Activated CD8-positive, alpha-beta memory T cell treated with anti-CD3 and anti-CD28 coated beads, Interleukin-2, amount 10 ng/mL, durations not matched to agents 7 days and 5 days (primary cell): ENCODE results near the gene SYNPO2L. TPM values are rescaled to one million over a fixed set of nuclear protein-coding genes. Genes with fewer than 3 reads are reported as not detected.
"Not testable (repeated sequence)": the region's sequence is repeated elsewhere in the genome, so short reads cannot be mapped to it uniquely, and the experiment has no call there.

Experiments
- ATAC-seq: fragments of 150-1000 bp; cut with Tn5 transposase; one replicate; pipeline ENCODE4 v1.10.0; 2021; ENCODE audit warnings: moderate library complexity
- CTCF ChIA-PET: fragments of 350-600 bp; sonication (Branson Sonifier 250); formaldehyde crosslinking; loops from one replicate; lab custom pipeline; 2021; ENCODE audit warnings: antibody characterized with exemption; lab: Charles Lee
- DNase-seq: peaks from one replicate; pipeline ENCODE4 v3.0.0-alpha.2; 2020
- H3K27ac Mint-ChIP-seq: one replicate; pipeline ENCODE4 v1.8.0; 2021; ENCODE audit warnings: mild to moderate bottlenecking, mixed read lengths
- H3K27me3 Mint-ChIP-seq: one replicate; pipeline ENCODE4 v1.8.0; 2021; ENCODE audit warnings: mixed read lengths
- H3K36me3 Mint-ChIP-seq: one replicate; pipeline ENCODE4 v1.8.0; 2021; ENCODE audit warnings: mild to moderate bottlenecking, mixed read lengths
- H3K4me1 Mint-ChIP-seq: one replicate; pipeline ENCODE4 v1.8.0; 2021; ENCODE audit warnings: mixed read lengths
- H3K4me3 Mint-ChIP-seq: one replicate; pipeline ENCODE4 v1.8.0; 2021; ENCODE audit warnings: mild to moderate bottlenecking, moderate library complexity, mixed read lengths
- H3K9me3 Mint-ChIP-seq: one replicate; pipeline ENCODE4 v1.8.0; 2022; ENCODE audit warnings: low read depth, mixed read lengths
- total RNA-seq, 2 experiments: library from RNA; stranded (reverse); gene quantifications; one replicate each; pipeline ENCODE4 v1.2.3, GENCODE V29; 2021

Gene SYNPO2L, protein sequence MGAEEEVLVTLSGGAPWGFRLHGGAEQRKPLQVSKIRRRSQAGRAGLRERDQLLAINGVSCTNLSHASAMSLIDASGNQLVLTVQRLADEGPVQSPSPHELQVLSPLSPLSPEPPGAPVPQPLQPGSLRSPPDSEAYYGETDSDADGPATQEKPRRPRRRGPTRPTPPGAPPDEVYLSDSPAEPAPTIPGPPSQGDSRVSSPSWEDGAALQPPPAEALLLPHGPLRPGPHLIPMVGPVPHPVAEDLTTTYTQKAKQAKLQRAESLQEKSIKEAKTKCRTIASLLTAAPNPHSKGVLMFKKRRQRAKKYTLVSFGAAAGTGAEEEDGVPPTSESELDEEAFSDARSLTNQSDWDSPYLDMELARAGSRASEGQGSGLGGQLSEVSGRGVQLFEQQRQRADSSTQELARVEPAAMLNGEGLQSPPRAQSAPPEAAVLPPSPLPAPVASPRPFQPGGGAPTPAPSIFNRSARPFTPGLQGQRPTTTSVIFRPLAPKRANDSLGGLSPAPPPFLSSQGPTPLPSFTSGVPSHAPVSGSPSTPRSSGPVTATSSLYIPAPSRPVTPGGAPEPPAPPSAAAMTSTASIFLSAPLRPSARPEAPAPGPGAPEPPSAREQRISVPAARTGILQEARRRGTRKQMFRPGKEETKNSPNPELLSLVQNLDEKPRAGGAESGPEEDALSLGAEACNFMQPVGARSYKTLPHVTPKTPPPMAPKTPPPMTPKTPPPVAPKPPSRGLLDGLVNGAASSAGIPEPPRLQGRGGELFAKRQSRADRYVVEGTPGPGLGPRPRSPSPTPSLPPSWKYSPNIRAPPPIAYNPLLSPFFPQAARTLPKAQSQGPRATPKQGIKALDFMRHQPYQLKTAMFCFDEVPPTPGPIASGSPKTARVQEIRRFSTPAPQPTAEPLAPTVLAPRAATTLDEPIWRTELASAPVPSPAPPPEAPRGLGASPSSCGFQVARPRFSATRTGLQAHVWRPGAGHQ
- under 1 TPM in 1 of 2 experiments, not detected in 1; 0.06 TPM for total RNA-seq

DNA sequence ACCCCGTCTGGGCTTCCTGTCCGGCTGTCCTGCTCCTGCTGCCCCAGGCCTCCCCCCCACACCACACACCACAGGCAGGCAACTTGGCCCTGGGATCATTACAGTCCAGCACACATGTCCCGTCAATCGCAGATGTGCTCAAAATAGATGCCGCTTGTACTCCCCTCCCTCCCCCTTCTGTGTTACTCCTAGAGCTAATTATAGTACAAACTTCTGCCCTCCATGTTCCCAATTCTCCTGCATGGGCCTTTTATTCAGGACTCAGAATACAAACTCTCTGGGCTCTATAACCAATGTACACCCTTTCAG, at the start of gene SYNPO2L:
TSS of gene SYNPO2L (minus strand) at position 40 of the 309 bp plus-strand sequence. CDS start 107 bp downstream, outside the sequence.
- H3K27ac Mint-ChIP-seq, result no peak within 1 kb of the TSS
- CTCF ChIA-PET, result interaction anchor here (1.2 kb wide), 1 partner anchor 10 kb away, joined by 3 read pairs; no protein-coding TSS in a partner anchor

DNA sequence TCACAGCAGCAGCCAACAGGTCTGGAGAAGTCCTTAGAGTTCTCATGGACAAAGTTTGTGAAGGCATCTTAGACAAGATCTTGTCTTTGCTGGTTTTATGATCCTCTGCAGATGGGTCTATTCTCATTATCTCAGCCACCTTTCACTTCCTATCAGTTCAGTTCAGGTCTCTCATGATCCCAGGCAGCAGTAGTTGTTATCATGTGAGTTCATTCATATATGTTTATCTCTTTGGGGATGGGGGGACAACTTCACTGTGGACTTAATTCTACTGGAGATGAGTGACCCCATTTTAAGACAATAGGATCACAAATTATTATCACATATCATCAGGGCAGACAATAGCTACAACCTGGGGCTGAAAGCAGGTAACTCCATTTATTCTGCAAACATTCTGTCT, 48.1 kb upstream of the SYNPO2L start:
- CTCF ChIA-PET, result interaction anchor here (1.0 kb wide), 1 partner anchor 56 kb away, joined by 3 read pairs; no protein-coding TSS in a partner anchor
- H3K4me3 Mint-ChIP-seq, H3K9me3 Mint-ChIP-seq, H3K4me1 Mint-ChIP-seq, H3K27me3 Mint-ChIP-seq, ATAC-seq, H3K27ac Mint-ChIP-seq, DNase-seq: not testable (repeated sequence)
- H3K36me3 Mint-ChIP-seq, result peaks cover 14% of the 10 kb centered on the region

More for the DNA sequence above, at the start of gene SYNPO2L:
- DNase-seq (no peak), ATAC-seq (no peak)
- Mint-ChIP-seq H3K27me3 (no peaks in the 10 kb centered on the region), H3K4me3 (no peak within 1 kb of the TSS), H3K36me3 (no peaks in the 10 kb centered on the region), H3K9me3 (no peaks in the 10 kb centered on the region), H3K4me1 (peaks cover 13% of the 10 kb centered on the region)

- H3K27me3 Mint-ChIP-seq, H3K9me3 Mint-ChIP-seq, ATAC-seq, CTCF ChIA-PET, H3K36me3 Mint-ChIP-seq, DNase-seq, H3K4me3 Mint-ChIP-seq, H3K27ac Mint-ChIP-seq, H3K4me1 Mint-ChIP-seq: not testable (repeated sequence)
Observed at GRCh38 chr10:73698819-73699218, 43.0 kb upstream of the SYNPO2L start.

GRCh38 chr10:73697675-73698159, 41.9 kb upstream of the SYNPO2L start, which contains the start of gene AGAP5:
AGAP5 (minus strand) TSS chr10:73698109; CDS start chr10:73697755, 354 bp downstream.
- H3K36me3 Mint-ChIP-seq, H3K4me1 Mint-ChIP-seq, DNase-seq, H3K27ac Mint-ChIP-seq, H3K27me3 Mint-ChIP-seq, H3K9me3 Mint-ChIP-seq, CTCF ChIA-PET, ATAC-seq, H3K4me3 Mint-ChIP-seq: not testable (repeated sequence)

GRCh38 chr10:73695302-73695701, 39.5 kb upstream of the SYNPO2L start:
- H3K4me3 Mint-ChIP-seq, ATAC-seq, DNase-seq, H3K27ac Mint-ChIP-seq, CTCF ChIA-PET, H3K27me3 Mint-ChIP-seq, H3K4me1 Mint-ChIP-seq, H3K36me3 Mint-ChIP-seq, H3K9me3 Mint-ChIP-seq: not testable (repeated sequence)

DNA sequence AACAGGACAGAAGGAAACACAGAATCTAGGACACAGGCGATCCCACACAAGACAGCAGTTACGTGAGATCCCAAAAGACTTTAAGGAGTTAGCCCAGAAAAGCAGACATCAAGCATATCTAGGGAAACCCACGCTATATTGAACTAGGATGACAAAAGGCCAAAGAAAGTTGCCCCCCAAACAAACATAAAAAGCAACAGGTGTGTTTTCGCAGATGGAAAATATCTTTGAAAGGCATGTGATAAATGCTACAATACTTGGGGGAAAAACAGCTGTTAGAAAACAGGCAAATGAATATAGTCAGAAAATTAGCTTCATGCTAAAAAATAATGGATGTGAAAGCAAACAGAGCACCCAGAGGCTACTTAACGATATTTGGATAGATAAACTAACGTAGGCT, 34.9 kb upstream of the SYNPO2L start:
- DNase-seq, ATAC-seq, H3K27me3 Mint-ChIP-seq, CTCF ChIA-PET, H3K4me3 Mint-ChIP-seq, H3K9me3 Mint-ChIP-seq, H3K36me3 Mint-ChIP-seq, H3K4me1 Mint-ChIP-seq, H3K27ac Mint-ChIP-seq: not testable (repeated sequence)

DNA sequence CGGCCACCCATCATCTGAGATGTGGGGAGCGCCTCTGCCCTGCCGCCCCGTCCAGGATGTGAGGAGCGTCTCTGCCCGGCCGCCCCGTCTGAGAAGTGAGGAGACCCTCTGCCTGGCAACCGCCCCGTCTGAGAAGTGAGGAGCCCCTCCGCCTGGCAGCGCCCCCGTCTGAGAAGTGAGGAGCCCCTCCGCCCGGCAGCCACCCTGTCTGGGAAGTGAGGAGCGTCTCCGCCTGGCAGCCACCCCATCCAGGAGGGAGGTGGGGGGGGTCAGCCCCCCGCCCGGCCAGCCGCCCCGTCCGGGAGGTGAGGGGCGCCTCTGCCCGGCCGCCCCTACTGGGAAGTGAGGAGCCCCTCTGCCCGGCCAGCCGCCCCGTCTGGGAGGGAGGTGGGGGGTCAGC, 33.8 kb upstream of the SYNPO2L start:
- CTCF ChIA-PET, H3K36me3 Mint-ChIP-seq, H3K27ac Mint-ChIP-seq, ATAC-seq, DNase-seq, H3K9me3 Mint-ChIP-seq, H3K4me1 Mint-ChIP-seq, H3K4me3 Mint-ChIP-seq, H3K27me3 Mint-ChIP-seq: not testable (repeated sequence)

- H3K27ac Mint-ChIP-seq, ATAC-seq, H3K27me3 Mint-ChIP-seq, H3K4me3 Mint-ChIP-seq, DNase-seq, H3K36me3 Mint-ChIP-seq, H3K9me3 Mint-ChIP-seq, H3K4me1 Mint-ChIP-seq, CTCF ChIA-PET: not testable (repeated sequence)
Observed at GRCh38 chr10:73687641-73688040, 31.8 kb upstream of the SYNPO2L start.

- H3K4me1 Mint-ChIP-seq, H3K27ac Mint-ChIP-seq, ATAC-seq, H3K36me3 Mint-ChIP-seq, H3K9me3 Mint-ChIP-seq, CTCF ChIA-PET, H3K27me3 Mint-ChIP-seq, DNase-seq, H3K4me3 Mint-ChIP-seq: not testable (repeated sequence)
Observed at GRCh38 chr10:73674546-73674945, 18.7 kb upstream of the SYNPO2L start.

GRCh38 chr10:73668378-73668777, 12.5 kb upstream of the SYNPO2L start:
- H3K36me3 Mint-ChIP-seq, H3K27ac Mint-ChIP-seq, H3K9me3 Mint-ChIP-seq, H3K27me3 Mint-ChIP-seq, H3K4me3 Mint-ChIP-seq, DNase-seq, H3K4me1 Mint-ChIP-seq, CTCF ChIA-PET, ATAC-seq: not testable (repeated sequence)

- ATAC-seq, H3K27me3 Mint-ChIP-seq, CTCF ChIA-PET, H3K36me3 Mint-ChIP-seq, H3K9me3 Mint-ChIP-seq, H3K27ac Mint-ChIP-seq, DNase-seq, H3K4me1 Mint-ChIP-seq, H3K4me3 Mint-ChIP-seq: not testable (repeated sequence)
Observed at GRCh38 chr10:73666153-73666809, 10.5 kb upstream of the SYNPO2L start.

- H3K4me1 Mint-ChIP-seq, H3K9me3 Mint-ChIP-seq, ATAC-seq, H3K27ac Mint-ChIP-seq, H3K27me3 Mint-ChIP-seq, H3K36me3 Mint-ChIP-seq, CTCF ChIA-PET, H3K4me3 Mint-ChIP-seq, DNase-seq: not testable (repeated sequence)
Observed at GRCh38 chr10:73665581-73665980, 9.8 kb upstream of the SYNPO2L start.
